ENCODE results near the gene COIL.
A peak's percentile ranks its signal among the peaks of the same experiment; 100 is the strongest.

The COIL gene

DNA sequence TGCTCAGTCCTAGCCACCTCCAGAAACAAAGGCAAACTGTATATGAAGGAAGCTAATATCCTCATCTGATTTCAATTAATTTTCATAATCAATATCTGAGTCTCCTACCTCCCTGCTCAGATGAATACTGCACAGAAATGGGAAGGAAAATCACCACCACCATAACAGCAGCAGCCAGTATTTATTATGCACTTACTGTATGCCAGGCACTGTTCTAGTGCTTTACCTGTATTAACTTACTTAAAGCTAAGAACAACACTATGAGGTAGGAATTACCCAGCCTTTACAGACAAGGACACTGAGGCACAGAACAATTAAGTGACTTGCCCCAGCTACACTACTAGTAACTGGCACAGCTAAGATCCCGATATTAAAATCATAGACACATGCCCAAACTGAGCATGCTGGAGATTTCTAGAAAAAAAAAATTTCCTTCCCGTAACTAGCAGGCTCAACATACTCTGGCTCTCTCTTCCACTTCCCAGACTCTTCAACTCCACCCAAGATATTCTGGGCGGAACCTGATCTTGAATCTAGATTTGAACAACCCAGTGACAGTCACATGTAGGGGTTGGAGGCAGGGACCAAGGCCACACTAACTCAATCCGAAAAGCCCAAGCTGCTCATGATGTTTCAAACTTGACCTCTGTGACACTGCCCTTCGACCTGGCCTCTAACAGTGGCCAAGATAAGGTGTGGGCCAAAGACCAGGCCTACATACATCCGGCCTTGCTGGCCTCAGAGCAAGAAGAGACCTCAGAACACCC lies 50.9 kb downstream of the COIL start:
- no peak for DNase-seq (ENCODE audit: low read depth)

DNA sequence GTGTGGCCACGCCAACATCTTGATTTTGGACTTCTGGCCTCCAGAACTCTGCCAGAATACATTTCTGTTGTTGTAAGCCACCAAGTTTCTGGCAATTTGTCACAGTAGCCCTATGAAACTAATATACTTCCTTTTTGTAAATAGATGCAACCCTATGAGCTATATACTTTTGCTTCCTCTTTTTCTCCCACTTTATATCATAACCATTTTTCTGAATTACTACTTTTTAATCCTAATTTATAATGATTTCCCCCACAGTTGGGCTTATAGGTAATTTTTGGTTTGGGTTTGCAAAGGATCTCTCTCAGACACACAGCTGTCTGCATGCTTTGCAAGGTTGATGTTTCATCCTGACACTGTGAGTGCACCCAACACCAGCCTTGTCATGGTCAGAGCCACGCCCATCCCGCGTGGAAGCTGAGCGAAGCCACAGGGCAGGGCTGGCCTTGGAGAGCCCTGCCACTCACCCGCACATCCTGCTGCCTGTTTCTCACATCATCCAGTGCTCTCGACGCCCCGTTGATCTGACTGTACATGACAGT lies 52.8 kb downstream of the COIL start:
- DNase-seq (ENCODE audit: low read depth): peak; percentile 10

DNA sequence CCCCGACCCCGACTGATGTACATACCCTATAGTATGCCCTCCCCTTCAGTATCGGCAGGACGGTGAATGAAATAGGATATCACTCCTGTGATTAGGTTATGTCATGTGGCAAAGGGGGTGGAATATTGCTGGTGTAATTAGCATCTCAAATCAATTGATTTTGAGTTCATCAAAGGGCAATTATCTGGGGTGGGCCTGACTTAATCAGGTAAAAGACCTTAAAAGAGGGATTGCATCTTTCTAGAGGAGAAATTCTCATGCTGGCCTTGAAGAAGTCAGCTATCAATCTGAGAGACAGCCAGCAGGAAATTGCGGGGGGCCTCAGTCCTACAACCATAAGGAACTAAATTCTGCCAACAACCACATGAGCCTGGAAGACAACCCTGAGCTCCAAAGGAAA lies 57.3 kb downstream of the COIL start:
- DNase-seq (ENCODE audit: low read depth): no peak

DNA sequence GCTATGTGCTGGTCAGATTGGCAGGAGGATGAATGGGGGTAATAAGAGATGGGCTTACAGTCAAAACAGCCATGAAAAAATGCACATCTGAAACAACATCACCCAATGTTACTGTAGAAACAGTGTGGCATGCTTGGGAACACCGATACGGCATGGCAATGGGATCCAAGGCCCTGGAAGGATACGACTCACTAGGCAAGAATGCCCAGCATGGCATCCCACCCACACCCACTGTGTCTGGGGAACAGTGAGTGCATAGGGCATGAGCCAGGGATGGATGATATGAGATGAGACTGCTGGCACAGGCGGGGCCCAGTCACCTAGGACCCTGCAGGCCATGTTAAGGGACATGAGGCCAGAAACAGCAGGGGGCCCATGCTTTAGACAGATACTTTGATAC lies 58.5 kb downstream of the COIL start:
- no peak for DNase-seq (ENCODE audit: low read depth)

DNA sequence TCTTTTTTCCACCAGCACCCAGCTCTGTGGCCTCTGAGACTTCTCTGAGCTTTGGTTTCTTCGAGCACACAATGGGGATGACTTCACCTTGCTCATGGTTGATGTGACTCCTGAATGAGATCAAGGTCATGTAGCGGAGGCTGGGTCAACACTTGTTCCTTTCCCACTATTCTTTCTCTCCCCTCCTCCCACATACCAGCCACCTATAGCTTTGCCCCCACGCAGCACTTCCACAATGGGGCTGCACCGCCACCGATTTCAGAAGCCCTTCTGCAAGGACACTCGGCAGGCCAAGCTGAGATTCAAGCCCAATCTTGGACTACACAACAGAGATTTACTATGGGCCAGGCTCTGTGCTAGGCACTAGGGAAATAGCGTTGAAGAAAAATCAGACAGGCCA lies 61.4 kb downstream of the COIL start:
- DNase-seq (ENCODE audit: low read depth): no peak

DNA sequence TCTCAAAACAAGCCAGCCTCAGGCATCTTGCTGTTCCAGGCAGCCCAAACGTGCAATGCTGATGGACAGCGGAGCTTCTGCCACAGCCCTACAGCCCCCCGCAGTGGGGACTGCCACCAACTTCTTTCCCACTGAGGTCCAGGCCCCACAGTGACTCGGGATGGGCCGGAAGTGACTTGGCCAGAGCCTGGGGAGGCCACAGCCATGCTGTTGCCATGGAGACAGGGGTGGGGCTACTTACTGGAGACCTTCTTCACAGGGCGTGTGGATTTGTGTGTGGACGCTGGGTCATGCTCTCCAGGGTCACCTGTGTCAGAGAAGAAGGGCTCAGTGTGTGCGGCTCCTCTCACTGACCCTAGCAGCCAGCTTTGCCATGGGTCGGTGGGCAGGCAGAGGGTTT lies 62.0 kb downstream of the COIL start:
- no peak for DNase-seq (ENCODE audit: low read depth)

DNA sequence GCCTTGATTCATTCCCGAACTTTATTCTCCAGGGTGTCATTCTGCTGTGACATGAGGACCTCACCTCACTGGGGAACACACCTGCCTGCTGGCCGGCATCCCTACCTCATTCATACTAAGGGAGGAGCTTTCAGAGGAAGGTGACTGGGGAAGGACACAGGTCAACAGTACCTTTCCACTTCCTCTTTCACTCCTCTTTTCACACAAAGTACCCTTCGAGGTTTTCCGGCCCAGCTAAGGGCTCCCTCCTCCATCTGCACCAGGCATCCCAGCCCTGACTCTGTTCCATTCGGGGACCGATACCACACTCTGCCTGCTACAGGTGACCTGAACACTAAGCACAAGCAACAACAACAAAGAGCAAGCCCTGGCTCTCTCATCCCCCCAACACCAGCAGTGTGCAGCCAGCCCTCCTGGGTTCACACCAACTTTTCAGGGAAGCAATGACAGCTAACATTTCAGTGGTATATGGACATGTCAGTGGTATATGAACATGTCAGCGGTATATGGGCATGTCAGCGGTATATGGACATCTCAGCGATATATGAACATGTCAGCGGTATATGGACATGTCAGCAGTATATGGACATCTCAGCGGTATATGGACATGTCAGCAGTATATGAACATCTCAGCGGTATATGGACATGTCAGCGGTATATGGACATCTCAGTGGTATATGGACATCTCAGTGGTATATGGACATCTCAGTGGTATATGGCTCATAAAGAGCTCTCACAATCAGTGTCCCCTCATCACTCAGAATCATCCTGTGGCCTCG lies 63.0 kb downstream of the COIL start:
- DNase-seq (ENCODE audit: low read depth): no peak

DNA sequence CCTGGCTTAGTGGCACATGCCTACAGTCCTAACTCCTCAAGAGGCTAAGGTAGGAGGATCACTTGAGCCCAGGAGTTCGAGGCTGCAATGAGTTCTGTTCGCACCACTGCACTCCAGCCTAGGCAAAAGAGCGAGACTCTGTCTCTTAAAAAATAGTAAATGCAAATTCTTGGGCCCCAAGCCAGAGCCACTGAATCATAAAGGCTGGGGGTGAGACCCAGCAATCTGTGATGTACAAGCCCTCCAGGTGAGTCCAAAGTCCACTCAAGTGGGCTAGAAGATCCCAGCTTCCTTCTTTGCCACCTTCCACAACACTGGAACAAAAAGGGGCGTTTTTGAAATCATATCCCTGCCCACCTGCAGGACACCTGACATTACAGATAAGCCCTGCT lies 63.9 kb downstream of the COIL start:
- DNase-seq (ENCODE audit: low read depth): no peak

DNA sequence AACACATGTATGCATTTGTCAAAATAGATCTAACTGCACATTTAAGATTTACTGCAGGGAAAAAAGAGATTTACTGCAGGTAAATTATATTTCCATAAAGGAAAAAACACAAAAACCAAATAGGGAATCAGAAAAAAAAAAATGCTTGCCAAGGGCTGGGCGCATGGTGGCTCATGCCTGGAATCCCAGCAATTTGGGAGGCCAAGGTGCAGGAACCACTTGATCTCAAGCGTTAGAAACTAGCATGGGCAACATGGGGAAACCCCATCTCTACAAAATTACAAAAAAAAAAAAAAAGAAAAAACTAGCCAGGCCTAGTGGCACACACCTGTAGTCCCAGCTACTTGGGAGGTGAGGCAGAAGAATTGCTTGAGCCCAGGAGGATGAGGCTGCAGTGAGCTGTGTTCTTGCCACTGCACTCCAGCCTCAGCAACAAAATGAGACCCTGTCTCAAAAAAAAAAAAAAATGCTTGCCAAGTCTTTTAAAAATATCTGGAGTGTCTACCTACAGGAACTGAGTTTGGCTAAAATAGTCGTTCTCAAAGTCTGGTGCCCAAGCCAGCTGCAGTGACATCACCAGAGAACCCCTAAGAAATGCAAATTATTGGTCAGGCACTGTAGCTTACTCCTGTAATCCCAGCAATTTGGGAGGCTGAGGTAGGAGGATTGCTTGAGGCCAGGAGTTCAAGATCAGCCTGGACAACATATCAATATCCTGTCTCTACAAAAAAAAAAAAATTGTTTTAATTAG lies 64.5 kb downstream of the COIL start:
- DNase-seq (ENCODE audit: low read depth): no peak

DNA sequence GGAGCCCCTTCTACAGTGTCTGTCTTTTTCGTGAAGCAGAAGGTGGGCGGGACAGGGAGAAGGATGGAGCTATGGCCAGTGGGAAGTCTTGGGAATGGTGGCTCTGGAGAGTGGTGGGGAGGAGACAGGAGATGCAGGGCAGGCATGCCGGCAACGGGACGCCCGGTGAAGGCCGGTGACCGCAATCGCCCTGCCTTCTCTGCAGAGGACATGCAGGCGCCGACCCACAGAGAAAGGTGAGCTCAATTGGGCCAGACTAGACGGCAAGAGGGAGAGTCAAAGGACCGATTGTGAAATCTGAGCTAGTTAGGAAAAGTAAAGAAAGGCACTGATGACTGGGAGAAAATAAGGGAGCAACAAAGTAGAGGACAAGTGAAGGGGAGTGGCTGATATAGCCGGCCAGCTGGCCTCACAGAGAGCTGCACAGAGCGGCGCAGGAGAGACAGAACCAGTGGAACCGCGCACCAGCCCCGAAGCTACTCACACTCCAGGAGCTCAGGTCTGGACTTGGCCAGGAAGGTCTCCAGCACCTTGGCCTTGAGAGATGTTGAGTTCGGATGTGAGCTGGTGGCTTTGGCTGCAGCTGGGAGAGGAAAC lies 65.9 kb downstream of the COIL start:
- DNase-seq (ENCODE audit: low read depth): no peak

DNA sequence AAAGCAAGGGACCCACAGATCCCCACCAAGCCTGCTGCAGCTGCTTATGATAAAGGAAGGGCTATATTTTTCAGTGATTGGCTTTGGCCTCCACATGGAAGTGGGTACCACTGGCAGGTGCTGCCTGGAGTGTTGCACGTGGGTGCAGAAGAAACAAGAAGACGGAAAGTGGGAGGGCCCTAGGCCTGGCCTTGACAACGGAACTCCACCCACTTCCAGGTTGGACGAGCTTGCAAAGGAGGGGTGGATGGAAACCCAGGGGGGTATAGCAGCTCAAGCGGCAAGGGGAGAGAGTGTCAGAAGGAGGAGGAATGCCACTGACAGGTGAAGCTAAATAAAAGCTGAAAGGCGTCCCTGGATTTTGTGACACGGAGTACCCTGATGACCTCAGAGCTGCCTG lies 67.3 kb downstream of the COIL start:
- no peak for DNase-seq (ENCODE audit: low read depth)

DNA sequence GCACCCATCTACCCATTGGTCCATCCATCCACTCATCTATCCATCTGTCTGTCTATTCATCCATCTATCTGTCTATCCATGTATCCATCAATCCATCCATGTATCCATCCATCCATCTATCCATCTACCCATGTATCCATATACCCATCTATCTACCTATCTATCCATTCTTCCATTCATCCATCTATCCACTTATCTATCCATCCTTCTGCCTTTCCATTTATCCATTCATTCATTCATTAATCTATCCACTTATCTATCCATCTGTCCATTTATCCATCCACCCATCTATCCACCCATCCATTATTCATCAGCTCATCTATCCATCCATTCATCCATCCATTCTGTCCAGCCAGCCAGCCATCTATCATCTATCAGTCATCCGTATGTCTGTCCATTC lies 68.5 kb downstream of the COIL start:
- DNase-seq (ENCODE audit: low read depth): no peak

DNA sequence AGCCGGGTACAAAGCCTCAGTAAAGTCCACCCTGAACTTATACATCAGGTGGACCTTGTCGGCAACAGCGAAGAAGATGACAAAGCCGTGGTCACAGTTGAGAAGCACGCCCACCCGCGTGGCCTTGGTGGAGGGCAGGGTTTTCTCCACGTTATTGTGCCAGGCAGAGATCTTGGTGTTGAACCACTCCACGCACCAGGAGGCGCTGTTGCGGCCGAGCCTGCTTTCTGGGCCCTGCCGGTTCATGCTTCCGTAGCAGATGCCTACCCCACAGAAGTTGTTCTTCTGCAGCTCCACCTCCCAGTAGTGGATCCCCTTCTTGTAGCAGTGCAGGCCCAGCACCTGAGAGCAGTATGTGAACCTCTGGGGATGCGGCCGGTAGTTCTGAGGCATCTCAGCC lies 69.1 kb downstream of the COIL start:
- peak; percentile 14 for DNase-seq (ENCODE audit: low read depth)

DNA sequence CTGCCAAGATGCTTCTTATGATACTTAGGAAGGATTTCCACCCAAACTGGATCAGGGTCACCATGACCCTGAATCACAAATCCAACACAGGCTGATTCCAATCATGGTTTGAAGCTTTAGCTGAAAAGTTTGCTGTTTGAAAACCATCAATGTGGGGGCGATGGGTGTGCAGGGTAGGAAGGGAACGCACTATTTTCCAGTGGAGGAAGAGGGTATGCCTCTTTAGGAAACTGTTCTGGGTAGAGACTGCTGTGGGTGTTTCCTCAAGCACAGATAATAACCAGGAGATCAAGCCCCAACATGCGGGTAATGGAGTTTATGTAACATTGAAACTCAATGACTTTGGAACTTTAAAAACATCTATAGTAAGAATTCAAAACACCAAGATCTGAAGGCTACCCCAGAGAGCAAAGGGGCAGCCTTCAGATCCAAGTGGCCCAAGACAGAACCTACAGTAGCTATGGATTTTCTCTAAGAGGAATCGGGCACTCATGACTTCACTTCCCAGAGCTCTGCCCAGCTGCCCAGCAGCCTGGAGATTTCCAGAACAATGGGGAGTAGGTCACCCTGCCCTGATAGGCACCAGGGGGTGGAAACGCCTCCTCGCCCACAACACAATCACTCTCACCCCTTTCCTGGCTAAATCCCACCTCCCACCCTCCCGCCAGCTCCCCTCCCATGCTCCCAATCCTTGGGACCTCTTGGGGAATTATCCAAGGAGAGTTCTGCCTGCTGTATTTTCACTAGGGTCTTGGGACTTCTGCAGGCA lies 69.8 kb downstream of the COIL start:
- no peak for DNase-seq (ENCODE audit: low read depth)

DNA sequence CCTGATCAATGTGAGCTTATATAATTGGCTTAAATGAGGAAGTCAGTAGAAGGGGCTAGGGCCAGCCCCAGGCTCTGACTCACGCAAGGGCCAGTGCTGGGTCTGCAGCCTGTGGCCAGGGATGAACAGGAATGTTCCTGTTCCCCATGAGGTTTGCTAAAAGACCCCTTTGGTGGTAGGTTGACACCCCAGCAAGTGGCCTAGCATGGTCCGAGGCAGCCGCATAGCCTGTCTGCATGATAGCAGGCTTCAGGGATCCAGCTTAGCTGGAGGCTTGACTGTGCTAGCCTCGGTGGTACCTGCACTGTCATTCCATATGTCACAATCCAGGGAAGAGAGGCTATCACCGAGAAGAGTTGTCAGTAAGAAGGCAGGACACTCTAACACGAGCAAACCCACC lies 70.5 kb downstream of the COIL start:
- no peak for DNase-seq (ENCODE audit: low read depth)
